ENCODE measurements around the gene DRD1.
A peak's percentile ranks its signal among the peaks of the same experiment; 100 is the strongest.

Gene DRD1

GRCh38 chr5:175444060-175444904 lies at the start of gene DRD1:
Gene DRD1, minus strand, starts transcription at chr5:175444182. Its CDS starts 1,083 bp downstream, at chr5:175443099.
- DNase-seq, result peak; percentile 87

- DNase-seq, result no peak
Observed at GRCh38 chr5:175493726-175494125, 49.7 kb upstream of the DRD1 start.

- no peak for DNase-seq
Observed at GRCh38 chr5:175493260-175493659, 49.3 kb upstream of the DRD1 start.

GRCh38 chr5:175491223-175491622 lies 47.2 kb upstream of the DRD1 start:
- DNase-seq, result no peak

GRCh38 chr5:175489693-175490443 lies 45.9 kb upstream of the DRD1 start:
- DNase-seq, result no peak

GRCh38 chr5:175487514-175488222 lies 43.7 kb upstream of the DRD1 start:
- no peak for DNase-seq

GRCh38 chr5:175485631-175486030 lies 41.6 kb upstream of the DRD1 start:
- no peak for DNase-seq

GRCh38 chr5:175484829-175485228 lies 40.8 kb upstream of the DRD1 start:
- DNase-seq, result no peak

- DNase-seq, result no peak
Observed at GRCh38 chr5:175484322-175484721, 40.3 kb upstream of the DRD1 start.

- no peak for DNase-seq
Observed at GRCh38 chr5:175483337-175483736, 39.4 kb upstream of the DRD1 start.

- DNase-seq, result no peak
Observed at GRCh38 chr5:175479125-175479881, 35.3 kb upstream of the DRD1 start.

- peak; percentile 92 for DNase-seq
Observed at GRCh38 chr5:175478384-175479124, 34.6 kb upstream of the DRD1 start, which contains the start of gene SFXN1. Gene SFXN1, plus strand, starts transcription at chr5:175478560. Its CDS starts 13,544 bp downstream, at chr5:175492104.

GRCh38 chr5:175478008-175478383 lies 34.0 kb upstream of the DRD1 start:
- DNase-seq, result no peak

- DNase-seq, result no peak
Observed at GRCh38 chr5:175477440-175477839, 33.5 kb upstream of the DRD1 start.

- no peak for DNase-seq
Observed at GRCh38 chr5:175475248-175475647, 31.3 kb upstream of the DRD1 start.

GRCh38 chr5:175472378-175472777 lies 28.4 kb upstream of the DRD1 start:
- DNase-seq, result no peak

GRCh38 chr5:175471628-175472027 lies 27.6 kb upstream of the DRD1 start:
- peak; percentile 75 for DNase-seq

GRCh38 chr5:175471196-175471595 lies 27.2 kb upstream of the DRD1 start:
- DNase-seq, result no peak

- DNase-seq, result no peak
Observed at GRCh38 chr5:175470781-175471180, 26.8 kb upstream of the DRD1 start.

- DNase-seq, result no peak
Observed at GRCh38 chr5:175469916-175470315, 25.9 kb upstream of the DRD1 start.

- DNase-seq, result no peak
Observed at GRCh38 chr5:175468892-175469291, 24.9 kb upstream of the DRD1 start.

Data from activated CD8-positive, alpha-beta memory T cell treated with anti-CD3 and anti-CD28 coated beads, Interleukin-2, amount 50 U/mL, for 48 hours (primary cell).